Thoracic aorta (tissue), 2 donors: Measurements from ENCODE around the gene GAB2. TPM values are rescaled to one million over a fixed set of nuclear protein-coding genes. Genes with fewer than 3 reads are reported as not detected.
A peak's percentile ranks its signal among the peaks of the same experiment; 100 is the strongest.
"Not testable (repeated sequence)": the region's sequence is repeated elsewhere in the genome, so short reads cannot be mapped to it uniquely, and the experiment has no call there.

Experiments used
- ATAC-seq: fragments of 150-250 bp; one replicate; pipeline ENCODE4 v1.8.0; 2017; ENCODE audit warnings: low read depth; ENCODE audit not compliant: insufficient number of reproducible peaks, low FRiP score
- DNase-seq: peaks from one replicate; pipeline ENCODE4 v3.0.0-alpha.2; 2020; ENCODE audit warnings: low spot score
- H3K27ac ChIP-seq, 2 donors: fragments of 200-600 bp; sonication (generic); 1 replicate in 1 of 2; 2 replicates in 1 of 2; pipeline ENCODE4 v1.5.1; 2016; ENCODE audit warnings: mild to moderate bottlenecking in 2 of 2, moderate library complexity in 2 of 2
- H3K27me3 ChIP-seq: fragments of 200-600 bp; sonication (generic); replicated peaks from 2 replicates; pipeline ENCODE4 v1.6.0; 2016; ENCODE audit warnings: mild to moderate bottlenecking; ENCODE audit not compliant: insufficient read depth
- H3K36me3 ChIP-seq: fragments of 200-600 bp; sonication (generic); one replicate; pipeline ENCODE4 v1.5.1; 2016
- H3K4me1 ChIP-seq, 2 donors: fragments of 200-600 bp; sonication (generic); 1 replicate in 1 of 2; 2 replicates in 1 of 2; pipeline versions ENCODE4 v1.5.1 to v1.6.0; 2016; ENCODE audit warnings: low read depth in 2 of 2, mild to moderate bottlenecking in 1 of 2; ENCODE audit not compliant: control insufficient read depth in 1 of 2
- H3K4me3 ChIP-seq: fragments of 200-600 bp; sonication (generic); 2 replicates; pipeline ENCODE4 v1.5.1; 2016; ENCODE audit warnings: mild to moderate bottlenecking
- H3K9me3 ChIP-seq: fragments of 200-600 bp; sonication (generic); 2 replicates; pipeline ENCODE4 v1.5.1; 2016
- CTCF ChIP-seq: fragments of 200-600 bp; sonication (generic); IDR thresholded peaks from one replicate; pipeline ENCODE4 v1.5.1; 2019; ENCODE audit warnings: antibody characterized with exemption
- total RNA-seq, 2 donors: library from RNA; depleted of rRNA; stranded (reverse); fragments of >200 nt; gene quantifications; one replicate each; pipeline versions ENCODE4 v1.1.0 to v1.2.3, GENCODE V29; 2016

Gene GAB2
- total RNA-seq, 2 donors from 2014 or later = 65.4 to 91.5 TPM

GRCh38 chr11:78241475-78241874 lies 176.1 kb downstream of the GAB2 start:
- DNase-seq (no peak), ATAC-seq (no peak)
- Histone ChIP-seq H3K27ac (no peak overlapping the region), H3K27me3 (no peaks in the 10 kb centered on the region), H3K4me3 (no peak overlapping the region), H3K36me3 (no peaks in the 10 kb centered on the region), H3K4me1 (peaks cover 6 to 46% of the 10 kb centered on the region in 2 donors), H3K9me3 (peaks cover 2% of the 10 kb centered on the region)
- TF ChIP-seq CTCF = no peak

- H3K4me3 ChIP-seq = no peak overlapping the region
- no peak for DNase-seq
- no peaks in the 10 kb centered on the region for H3K27me3 ChIP-seq
- H3K9me3 ChIP-seq = peaks cover 2% of the 10 kb centered on the region
- TF ChIP-seq CTCF = no peak
- no peak overlapping the region for H3K27ac ChIP-seq
- H3K4me1 ChIP-seq = peaks cover 6 to 45% of the 10 kb centered on the region in 2 donors
- H3K36me3 ChIP-seq = no peaks in the 10 kb centered on the region
- no peak for ATAC-seq
These were observed 177.8 kb downstream of the GAB2 start for GRCh38 chr11:78239781-78240180.

GRCh38 chr11:78237293-78238046 lies 180.2 kb downstream of the GAB2 start:
- Histone ChIP-seq H3K9me3 (peaks cover 2% of the 10 kb centered on the region), H3K4me3 (no peak overlapping the region), H3K4me1 (peaks cover 3 to 37% of the 10 kb centered on the region in 2 donors), H3K36me3 (no peaks in the 10 kb centered on the region), H3K27ac (peak overlapping the region in 1 of 2 donors; percentile 23), H3K27me3 (no peaks in the 10 kb centered on the region)
- TF ChIP-seq CTCF = no peak
- no peak for DNase-seq
- ATAC-seq = no peak

- no peak for ATAC-seq
- TF ChIP-seq CTCF = no peak
- Histone ChIP-seq H3K4me3 (no peak overlapping the region), H3K36me3 (no peaks in the 10 kb centered on the region), H3K4me1 (peaks cover 10 to 58% of the 10 kb centered on the region in 2 donors), H3K27me3 (no peaks in the 10 kb centered on the region), H3K9me3 (no peaks in the 10 kb centered on the region), H3K27ac (peak overlapping the region; percentile 35 to 69)
- DNase-seq = no peak
These were observed 183.6 kb downstream of the GAB2 start for GRCh38 chr11:78234006-78234405.

GRCh38 chr11:78233046-78233445 lies 184.6 kb downstream of the GAB2 start:
- H3K4me3 ChIP-seq, ATAC-seq, H3K36me3 ChIP-seq, H3K9me3 ChIP-seq, DNase-seq, H3K27me3 ChIP-seq: not testable (repeated sequence)
- Histone ChIP-seq H3K4me1 (peaks cover 10 to 58% of the 10 kb centered on the region in 2 donors), H3K27ac (peak overlapping the region; percentile 35 to 69)
